Ishikawa (cell line): Measurements from ENCODE around the gene PARP16.

Experiments
- CEBPB ChIP-seq: IDR thresholded peaks from 2 replicates; pipeline ENCODE4 v1.6.1; 2012
- CREB1 ChIP-seq: IDR thresholded peaks from 2 replicates; pipeline ENCODE4 v1.6.1; 2012; ENCODE audit warnings: low read depth
- EGR1 ChIP-seq: IDR thresholded peaks from 2 replicates; pipeline ENCODE4 v1.6.1; 2012
- EP300 ChIP-seq: IDR thresholded peaks from 2 replicates; pipeline ENCODE4 v1.6.1; 2012; ENCODE audit warnings: borderline replicate concordance
- FOXM1 ChIP-seq: IDR thresholded peaks from 2 replicates; pipeline ENCODE4 v1.6.1; 2012; ENCODE audit warnings: low read depth, borderline replicate concordance
- NFIC ChIP-seq: IDR thresholded peaks from 2 replicates; pipeline ENCODE4 v1.6.1; 2012
- RAD21 ChIP-seq: IDR thresholded peaks from 2 replicates; pipeline ENCODE4 v1.6.1; 2012; ENCODE audit warnings: low read depth
- REST ChIP-seq: IDR thresholded peaks from 2 replicates; pipeline ENCODE4 v1.6.1; 2012; ENCODE audit warnings: low read depth, mild to moderate bottlenecking
- TAF1 ChIP-seq: IDR thresholded peaks from 2 replicates; pipeline ENCODE4 v1.6.1; 2012; ENCODE audit warnings: low read depth, mild to moderate bottlenecking
- TCF12 ChIP-seq: IDR thresholded peaks from 2 replicates; pipeline ENCODE4 v1.6.1; 2012; ENCODE audit warnings: low read depth
- TEAD4 ChIP-seq: IDR thresholded peaks from 2 replicates; pipeline ENCODE4 v1.6.1; 2012
- USF1 ChIP-seq: IDR thresholded peaks from 2 replicates; pipeline ENCODE4 v1.6.1; 2012
- YY1 ChIP-seq: IDR thresholded peaks from 2 replicates; pipeline ENCODE4 v1.6.1; 2012; ENCODE audit warnings: low read depth
- ZBTB7A ChIP-seq: IDR thresholded peaks from 2 replicates; pipeline ENCODE4 v1.6.1; 2012; ENCODE audit warnings: low read depth
- TF ChIP-seq, protein P1 (sequence below): IDR thresholded peaks from 2 replicates; pipeline ENCODE4 v1.6.1; 2012

PARP16 gene

DNA sequence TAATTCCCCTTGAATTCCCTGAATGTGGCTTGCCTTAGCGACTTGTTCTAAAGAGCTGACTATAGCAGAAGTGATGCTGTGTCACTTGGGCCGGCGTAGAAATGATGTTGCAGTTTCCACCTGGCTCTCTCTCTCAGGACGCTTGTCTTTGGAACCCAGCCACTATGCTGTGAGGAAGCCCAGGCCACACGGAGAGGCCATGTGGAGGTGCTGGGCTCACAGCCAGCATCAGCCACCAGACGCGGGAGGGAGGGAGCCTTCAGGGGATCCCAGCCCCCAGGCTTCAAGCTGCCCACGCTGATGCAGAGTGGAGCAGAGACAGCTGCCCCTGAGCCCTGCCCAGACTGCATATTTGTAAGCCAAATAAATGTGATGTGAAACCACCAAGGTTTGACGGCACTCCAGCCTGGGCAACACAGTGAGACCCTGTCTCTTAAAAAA lies 36.4 kb upstream of the PARP16 start:
- TF ChIP-seq ZBTB7A, result no peak
- TF ChIP-seq, protein P1, sequence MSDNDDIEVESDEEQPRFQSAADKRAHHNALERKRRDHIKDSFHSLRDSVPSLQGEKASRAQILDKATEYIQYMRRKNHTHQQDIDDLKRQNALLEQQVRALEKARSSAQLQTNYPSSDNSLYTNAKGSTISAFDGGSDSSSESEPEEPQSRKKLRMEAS, result no peak
- no peak for TF ChIP-seq YY1
- no peak for TF ChIP-seq EGR1
- no peak for TF ChIP-seq USF1
- TF ChIP-seq CEBPB, result no peak
- TF ChIP-seq TEAD4, result no peak
- TF ChIP-seq TAF1, result no peak
- TF ChIP-seq EP300, result no peak
- TF ChIP-seq CREB1, result no peak

- TF ChIP-seq RAD21, result peak; percentile 98
- no peak for TF ChIP-seq NFIC
- peak; percentile 61; the same call in 1 of the 2 replicates for TF ChIP-seq YY1
Measured at GRCh38 chr15:65318870-65319356, 32.2 kb upstream of the PARP16 start.

- TF ChIP-seq ZBTB7A, result no peak
- no peak for TF ChIP-seq TAF1
- TF ChIP-seq RAD21, result no peak
- no peak for TF ChIP-seq CEBPB
- no peak for TF ChIP-seq CREB1
- TF ChIP-seq, protein P1, result no peak
Measured at GRCh38 chr15:65312400-65312916, 25.8 kb upstream of the PARP16 start.

- no peak for TF ChIP-seq RAD21
- no peak for TF ChIP-seq TCF12
- TF ChIP-seq CREB1, result no peak
Measured at GRCh38 chr15:65311760-65312159, 25.1 kb upstream of the PARP16 start.

DNA sequence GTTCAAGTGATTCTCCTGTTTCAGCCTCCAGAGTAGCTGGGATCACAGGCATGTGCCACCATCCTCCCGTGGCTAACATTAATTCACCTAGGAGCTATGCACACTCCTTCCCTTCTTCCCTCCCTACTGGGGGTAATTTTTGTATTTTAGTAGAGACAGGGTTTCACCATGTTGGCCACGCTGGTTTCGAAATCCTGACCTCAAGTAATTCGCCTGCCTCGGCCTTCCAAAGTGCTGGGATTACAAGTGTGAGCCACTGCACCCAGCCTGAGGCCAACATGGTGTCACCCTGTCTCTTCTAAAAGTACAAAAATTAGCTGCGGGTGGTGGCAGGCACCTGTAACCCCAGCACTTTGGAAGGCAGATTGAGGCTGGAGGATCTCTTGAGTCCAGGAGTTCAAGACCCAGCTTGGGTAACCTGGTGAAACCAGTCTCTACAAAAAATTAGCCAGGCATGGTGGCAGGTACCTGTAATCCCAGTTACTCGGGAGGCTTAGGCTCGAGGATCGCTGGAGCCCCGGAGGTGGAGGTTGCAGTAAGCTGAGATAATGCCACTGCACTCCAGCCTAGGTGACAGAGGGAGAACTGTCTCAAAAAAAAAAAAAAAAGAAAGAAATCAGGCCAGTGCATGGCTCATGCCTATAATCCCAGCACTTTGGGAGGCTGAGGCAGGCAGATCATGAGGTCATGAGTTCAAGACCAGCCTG lies 23.9 kb upstream of the PARP16 start:
- TF ChIP-seq REST (no peak), EGR1 (no peak), YY1 (no peak), ZBTB7A (no peak), FOXM1 (no peak), TEAD4 (no peak), TAF1 (no peak), CEBPB (no peak), CREB1 (no peak), USF1 (no peak), NFIC (no peak), RAD21 (no peak), TCF12 (no peak), EP300 (no peak)
- TF ChIP-seq, protein P1, result no peak

- TF ChIP-seq TAF1 (no peak), EGR1 (no peak), ZBTB7A (no peak), USF1 (no peak), RAD21 (no peak), EP300 (no peak), FOXM1 (no peak), NFIC (no peak), REST (no peak), TEAD4 (no peak), CEBPB (no peak), TCF12 (no peak)
- TF ChIP-seq, protein P1, result no peak
Measured at GRCh38 chr15:65309882-65310418, 23.3 kb upstream of the PARP16 start.
